Measurements from ENCODE around the gene GPR65.

DNA sequence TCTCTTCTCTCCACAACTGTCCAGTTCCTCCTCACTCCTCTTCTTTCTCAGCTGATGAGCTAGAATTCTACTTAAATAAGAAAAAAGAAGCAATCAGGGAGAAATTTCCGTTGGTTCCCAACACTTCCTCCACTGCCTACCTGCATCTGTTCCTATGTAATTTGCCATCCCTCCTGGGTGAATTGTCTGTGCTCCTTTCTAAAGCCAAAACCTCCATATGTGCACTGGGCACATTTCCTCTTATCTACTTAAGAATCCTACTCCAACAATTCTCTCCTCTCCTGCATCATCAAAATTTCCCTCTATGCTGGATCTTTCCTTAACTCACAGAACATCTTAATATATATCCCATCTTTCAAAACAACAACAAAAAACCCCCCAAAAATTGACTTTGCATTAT, 35.2 kb downstream of the GPR65 start:
- no peak for TF ChIP-seq POLR2A (IDR thresholded peaks at IDR 0.05)
- TF ChIP-seq, protein P1, sequence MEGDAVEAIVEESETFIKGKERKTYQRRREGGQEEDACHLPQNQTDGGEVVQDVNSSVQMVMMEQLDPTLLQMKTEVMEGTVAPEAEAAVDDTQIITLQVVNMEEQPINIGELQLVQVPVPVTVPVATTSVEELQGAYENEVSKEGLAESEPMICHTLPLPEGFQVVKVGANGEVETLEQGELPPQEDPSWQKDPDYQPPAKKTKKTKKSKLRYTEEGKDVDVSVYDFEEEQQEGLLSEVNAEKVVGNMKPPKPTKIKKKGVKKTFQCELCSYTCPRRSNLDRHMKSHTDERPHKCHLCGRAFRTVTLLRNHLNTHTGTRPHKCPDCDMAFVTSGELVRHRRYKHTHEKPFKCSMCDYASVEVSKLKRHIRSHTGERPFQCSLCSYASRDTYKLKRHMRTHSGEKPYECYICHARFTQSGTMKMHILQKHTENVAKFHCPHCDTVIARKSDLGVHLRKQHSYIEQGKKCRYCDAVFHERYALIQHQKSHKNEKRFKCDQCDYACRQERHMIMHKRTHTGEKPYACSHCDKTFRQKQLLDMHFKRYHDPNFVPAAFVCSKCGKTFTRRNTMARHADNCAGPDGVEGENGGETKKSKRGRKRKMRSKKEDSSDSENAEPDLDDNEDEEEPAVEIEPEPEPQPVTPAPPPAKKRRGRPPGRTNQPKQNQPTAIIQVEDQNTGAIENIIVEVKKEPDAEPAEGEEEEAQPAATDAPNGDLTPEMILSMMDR (IDR thresholded peaks at IDR 0.05): no peak
